H1 (cell line): ENCODE data around the gene PLP2. TPM values are rescaled to one million over a fixed set of nuclear protein-coding genes. Genes with fewer than 3 reads are reported as not detected.

Experiments
- BACH1 ChIP-seq: IDR thresholded peaks from 2 replicates; pipeline ENCODE4 v1.6.1; 2012; ENCODE audit warnings: low read length, improper control_type of control experiment
- RNF2 ChIP-seq: fragments of 200-900, 300-1000 bp; sonication (generic); IDR thresholded peaks from 2 replicates; pipeline ENCODE4 v1.7.1; 2016; ENCODE audit warnings: borderline replicate concordance, low read depth, mild to moderate bottlenecking, antibody characterized with exemption, low read length; ENCODE audit not compliant: poor library complexity, severe bottlenecking; ENCODE audit errors: missing control alignments
- polyA plus RNA-seq, 7 experiments: library from polyadenylated mRNA; depleted of rRNA in 3 of 7; stranded (reverse) in 5 of 7; unstranded in 2 of 7; fragments of >200 nt in 5 of 7; fragments of 200-250 nt in 2 of 7; gene quantifications; 1 replicate in 5 of 7; 2 replicates in 1 of 7; 4 replicates in 1 of 7; pipeline versions ENCODE4 v1.2.1 to v1.2.3, GENCODE V29; 2011 to 2013; ENCODE audit warnings: missing spikeins in 2 of 7, mixed read lengths in 2 of 7
- total RNA-seq: library from RNA; stranded (reverse); fragmentation: NEBNext Ultra II Directional; extraction: Animal tissue kit (Norgen Biotek cat#: 25700); gene quantifications from 2 replicates; pipeline ENCODE4 v1.2.1, GENCODE V29; 2021
- TF ChIP-seq, protein P1 (sequence below): fragments of 300-600 bp; sonication (generic); IDR thresholded peaks from 2 replicates; pipeline ENCODE4 v1.7.1; 2012; ENCODE audit warnings: low read length, moderate library complexity, mild to moderate bottlenecking, inconsistent platforms; ENCODE audit not compliant: insufficient replicate concordance

The PLP2 gene
- total and polyA plus RNA-seq, 2 of the 8 experiments (the other 6 are each of a cell fraction or from before 2014, with no cell fraction given): 10.3 to 23.4 TPM

DNA sequence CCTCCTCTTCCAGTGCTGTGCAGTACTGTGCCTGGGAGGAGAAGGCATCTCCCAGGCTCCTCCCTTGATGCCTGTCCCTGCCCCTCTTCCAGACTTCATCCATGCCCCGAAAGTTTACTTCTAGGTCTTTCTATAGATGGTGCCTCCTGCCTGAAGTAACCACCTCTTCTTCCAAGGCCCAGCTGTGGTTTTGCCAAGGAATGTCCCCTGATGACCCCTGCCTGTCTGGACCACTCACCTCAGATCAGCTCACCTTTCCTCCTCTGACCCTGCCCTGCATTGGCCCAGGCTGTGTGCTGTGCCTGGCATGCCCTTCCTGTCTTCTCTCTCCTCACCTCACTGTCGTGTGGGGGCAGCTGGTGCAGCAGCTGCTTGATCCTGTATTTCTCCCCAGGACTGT, 7.7 kb downstream of the PLP2 start (continued):
- TF ChIP-seq, protein P1, sequence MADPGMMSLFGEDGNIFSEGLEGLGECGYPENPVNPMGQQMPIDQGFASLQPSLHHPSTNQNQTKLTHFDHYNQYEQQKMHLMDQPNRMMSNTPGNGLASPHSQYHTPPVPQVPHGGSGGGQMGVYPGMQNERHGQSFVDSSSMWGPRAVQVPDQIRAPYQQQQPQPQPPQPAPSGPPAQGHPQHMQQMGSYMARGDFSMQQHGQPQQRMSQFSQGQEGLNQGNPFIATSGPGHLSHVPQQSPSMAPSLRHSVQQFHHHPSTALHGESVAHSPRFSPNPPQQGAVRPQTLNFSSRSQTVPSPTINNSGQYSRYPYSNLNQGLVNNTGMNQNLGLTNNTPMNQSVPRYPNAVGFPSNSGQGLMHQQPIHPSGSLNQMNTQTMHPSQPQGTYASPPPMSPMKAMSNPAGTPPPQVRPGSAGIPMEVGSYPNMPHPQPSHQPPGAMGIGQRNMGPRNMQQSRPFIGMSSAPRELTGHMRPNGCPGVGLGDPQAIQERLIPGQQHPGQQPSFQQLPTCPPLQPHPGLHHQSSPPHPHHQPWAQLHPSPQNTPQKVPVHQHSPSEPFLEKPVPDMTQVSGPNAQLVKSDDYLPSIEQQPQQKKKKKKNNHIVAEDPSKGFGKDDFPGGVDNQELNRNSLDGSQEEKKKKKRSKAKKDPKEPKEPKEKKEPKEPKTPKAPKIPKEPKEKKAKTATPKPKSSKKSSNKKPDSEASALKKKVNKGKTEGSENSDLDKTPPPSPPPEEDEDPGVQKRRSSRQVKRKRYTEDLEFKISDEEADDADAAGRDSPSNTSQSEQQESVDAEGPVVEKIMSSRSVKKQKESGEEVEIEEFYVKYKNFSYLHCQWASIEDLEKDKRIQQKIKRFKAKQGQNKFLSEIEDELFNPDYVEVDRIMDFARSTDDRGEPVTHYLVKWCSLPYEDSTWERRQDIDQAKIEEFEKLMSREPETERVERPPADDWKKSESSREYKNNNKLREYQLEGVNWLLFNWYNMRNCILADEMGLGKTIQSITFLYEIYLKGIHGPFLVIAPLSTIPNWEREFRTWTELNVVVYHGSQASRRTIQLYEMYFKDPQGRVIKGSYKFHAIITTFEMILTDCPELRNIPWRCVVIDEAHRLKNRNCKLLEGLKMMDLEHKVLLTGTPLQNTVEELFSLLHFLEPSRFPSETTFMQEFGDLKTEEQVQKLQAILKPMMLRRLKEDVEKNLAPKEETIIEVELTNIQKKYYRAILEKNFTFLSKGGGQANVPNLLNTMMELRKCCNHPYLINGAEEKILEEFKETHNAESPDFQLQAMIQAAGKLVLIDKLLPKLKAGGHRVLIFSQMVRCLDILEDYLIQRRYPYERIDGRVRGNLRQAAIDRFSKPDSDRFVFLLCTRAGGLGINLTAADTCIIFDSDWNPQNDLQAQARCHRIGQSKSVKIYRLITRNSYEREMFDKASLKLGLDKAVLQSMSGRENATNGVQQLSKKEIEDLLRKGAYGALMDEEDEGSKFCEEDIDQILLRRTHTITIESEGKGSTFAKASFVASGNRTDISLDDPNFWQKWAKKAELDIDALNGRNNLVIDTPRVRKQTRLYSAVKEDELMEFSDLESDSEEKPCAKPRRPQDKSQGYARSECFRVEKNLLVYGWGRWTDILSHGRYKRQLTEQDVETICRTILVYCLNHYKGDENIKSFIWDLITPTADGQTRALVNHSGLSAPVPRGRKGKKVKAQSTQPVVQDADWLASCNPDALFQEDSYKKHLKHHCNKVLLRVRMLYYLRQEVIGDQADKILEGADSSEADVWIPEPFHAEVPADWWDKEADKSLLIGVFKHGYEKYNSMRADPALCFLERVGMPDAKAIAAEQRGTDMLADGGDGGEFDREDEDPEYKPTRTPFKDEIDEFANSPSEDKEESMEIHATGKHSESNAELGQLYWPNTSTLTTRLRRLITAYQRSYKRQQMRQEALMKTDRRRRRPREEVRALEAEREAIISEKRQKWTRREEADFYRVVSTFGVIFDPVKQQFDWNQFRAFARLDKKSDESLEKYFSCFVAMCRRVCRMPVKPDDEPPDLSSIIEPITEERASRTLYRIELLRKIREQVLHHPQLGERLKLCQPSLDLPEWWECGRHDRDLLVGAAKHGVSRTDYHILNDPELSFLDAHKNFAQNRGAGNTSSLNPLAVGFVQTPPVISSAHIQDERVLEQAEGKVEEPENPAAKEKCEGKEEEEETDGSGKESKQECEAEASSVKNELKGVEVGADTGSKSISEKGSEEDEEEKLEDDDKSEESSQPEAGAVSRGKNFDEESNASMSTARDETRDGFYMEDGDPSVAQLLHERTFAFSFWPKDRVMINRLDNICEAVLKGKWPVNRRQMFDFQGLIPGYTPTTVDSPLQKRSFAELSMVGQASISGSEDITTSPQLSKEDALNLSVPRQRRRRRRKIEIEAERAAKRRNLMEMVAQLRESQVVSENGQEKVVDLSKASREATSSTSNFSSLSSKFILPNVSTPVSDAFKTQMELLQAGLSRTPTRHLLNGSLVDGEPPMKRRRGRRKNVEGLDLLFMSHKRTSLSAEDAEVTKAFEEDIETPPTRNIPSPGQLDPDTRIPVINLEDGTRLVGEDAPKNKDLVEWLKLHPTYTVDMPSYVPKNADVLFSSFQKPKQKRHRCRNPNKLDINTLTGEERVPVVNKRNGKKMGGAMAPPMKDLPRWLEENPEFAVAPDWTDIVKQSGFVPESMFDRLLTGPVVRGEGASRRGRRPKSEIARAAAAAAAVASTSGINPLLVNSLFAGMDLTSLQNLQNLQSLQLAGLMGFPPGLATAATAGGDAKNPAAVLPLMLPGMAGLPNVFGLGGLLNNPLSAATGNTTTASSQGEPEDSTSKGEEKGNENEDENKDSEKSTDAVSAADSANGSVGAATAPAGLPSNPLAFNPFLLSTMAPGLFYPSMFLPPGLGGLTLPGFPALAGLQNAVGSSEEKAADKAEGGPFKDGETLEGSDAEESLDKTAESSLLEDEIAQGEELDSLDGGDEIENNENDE: no peak
- TF ChIP-seq RNF2 (no peak), BACH1 (no peak)
